ENCODE measurements around the gene SNRNP48. TPM values are rescaled to one million over a fixed set of nuclear protein-coding genes. Genes with fewer than 3 reads are reported as not detected.

Gene SNRNP48
- polyA plus RNA-seq, 1 of the 3 experiments (the other 2 are of a cell fraction) = 5.7 TPM

DNA sequence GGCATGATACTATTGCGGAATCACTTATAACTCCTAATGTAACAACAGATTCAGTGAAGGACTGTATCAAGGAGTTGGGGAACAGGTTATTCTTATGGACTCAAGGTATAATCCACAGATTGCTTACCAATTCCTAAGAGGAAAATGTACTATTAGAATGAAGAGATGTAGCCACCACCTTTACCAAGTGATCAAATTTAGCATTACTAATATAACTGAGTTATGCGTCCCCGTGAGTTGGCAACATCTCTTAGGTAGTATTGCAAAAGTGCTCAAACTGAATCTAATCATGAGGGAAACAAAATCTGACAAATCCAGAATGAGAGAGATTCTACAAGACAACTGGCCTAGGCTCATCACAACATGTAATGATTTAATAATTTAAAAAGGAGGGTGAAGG lies 777 bp upstream of the SNRNP48 start:
- H3F3A ChIP-seq (replicated peaks; ENCODE audit: insufficient read depth) = peaks cover 5% of the 10 kb centered on the region
- H3K9ac ChIP-seq = no peak overlapping the region
- peaks cover 34% of the 10 kb centered on the region for H3K79me2 ChIP-seq (ENCODE audit: insufficient read depth)
- H3K4me3 ChIP-seq (ENCODE audit: low read depth in 2 of 2, low read length in 1 of 2) = no peak overlapping the region
- DNase-seq = no peak
- H3K9me3 ChIP-seq = no peaks in the 10 kb centered on the region
- no peak overlapping the region for H3K27ac ChIP-seq (ENCODE audit: low read depth in 2 of 2, low read length in 1 of 2)
- peaks cover 3 to 10% of the 10 kb centered on the region in 2 experiments; a peak in 3 of 4 replicates for H3K4me1 ChIP-seq (ENCODE audit: control insufficient read depth in 1 of 2, insufficient read depth in 2 of 2, low read depth in 1 of 2, low read length in 1 of 2)
- H3K27me3 ChIP-seq (ENCODE audit: insufficient read depth) = no peaks in the 10 kb centered on the region; the same call in 1 of the 2 replicates
- H2AFZ ChIP-seq (ENCODE audit: low read depth) = peak overlapping the region; percentile 100
- ChIA-PET CTCF (interaction anchor here (1.0 to 1.9 kb wide), 2 partner anchors 314 to 346 kb away, joined by 3 to 6 read pairs; no protein-coding TSS in a partner anchor), POLR2A (no interaction called here)
- H3K4me2 ChIP-seq = 0 out of 2 replicates have a peak overlapping the region, but pooled peaks have one; percentile 95
- TF ChIP-seq, protein P1, sequence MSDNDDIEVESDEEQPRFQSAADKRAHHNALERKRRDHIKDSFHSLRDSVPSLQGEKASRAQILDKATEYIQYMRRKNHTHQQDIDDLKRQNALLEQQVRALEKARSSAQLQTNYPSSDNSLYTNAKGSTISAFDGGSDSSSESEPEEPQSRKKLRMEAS (IDR thresholded peaks at IDR 0.05; ENCODE audit: low read depth) = no peak
- no peak for TF ChIP-seq EP300 (IDR thresholded peaks at IDR 0.05; ENCODE audit: borderline replicate concordance in 1 of 2, low read depth in 1 of 2, low read length in 1 of 2)
- TF ChIP-seq SIN3A (IDR thresholded peaks at IDR 0.05; ENCODE audit: borderline replicate concordance, low read depth, low read length) = no peak
- TF ChIP-seq, protein P2, sequence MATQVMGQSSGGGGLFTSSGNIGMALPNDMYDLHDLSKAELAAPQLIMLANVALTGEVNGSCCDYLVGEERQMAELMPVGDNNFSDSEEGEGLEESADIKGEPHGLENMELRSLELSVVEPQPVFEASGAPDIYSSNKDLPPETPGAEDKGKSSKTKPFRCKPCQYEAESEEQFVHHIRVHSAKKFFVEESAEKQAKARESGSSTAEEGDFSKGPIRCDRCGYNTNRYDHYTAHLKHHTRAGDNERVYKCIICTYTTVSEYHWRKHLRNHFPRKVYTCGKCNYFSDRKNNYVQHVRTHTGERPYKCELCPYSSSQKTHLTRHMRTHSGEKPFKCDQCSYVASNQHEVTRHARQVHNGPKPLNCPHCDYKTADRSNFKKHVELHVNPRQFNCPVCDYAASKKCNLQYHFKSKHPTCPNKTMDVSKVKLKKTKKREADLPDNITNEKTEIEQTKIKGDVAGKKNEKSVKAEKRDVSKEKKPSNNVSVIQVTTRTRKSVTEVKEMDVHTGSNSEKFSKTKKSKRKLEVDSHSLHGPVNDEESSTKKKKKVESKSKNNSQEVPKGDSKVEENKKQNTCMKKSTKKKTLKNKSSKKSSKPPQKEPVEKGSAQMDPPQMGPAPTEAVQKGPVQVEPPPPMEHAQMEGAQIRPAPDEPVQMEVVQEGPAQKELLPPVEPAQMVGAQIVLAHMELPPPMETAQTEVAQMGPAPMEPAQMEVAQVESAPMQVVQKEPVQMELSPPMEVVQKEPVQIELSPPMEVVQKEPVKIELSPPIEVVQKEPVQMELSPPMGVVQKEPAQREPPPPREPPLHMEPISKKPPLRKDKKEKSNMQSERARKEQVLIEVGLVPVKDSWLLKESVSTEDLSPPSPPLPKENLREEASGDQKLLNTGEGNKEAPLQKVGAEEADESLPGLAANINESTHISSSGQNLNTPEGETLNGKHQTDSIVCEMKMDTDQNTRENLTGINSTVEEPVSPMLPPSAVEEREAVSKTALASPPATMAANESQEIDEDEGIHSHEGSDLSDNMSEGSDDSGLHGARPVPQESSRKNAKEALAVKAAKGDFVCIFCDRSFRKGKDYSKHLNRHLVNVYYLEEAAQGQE (IDR thresholded peaks at IDR 0.05; ENCODE audit: low read depth, low read length) = no peak
- no peak for TF ChIP-seq TEAD4 (IDR thresholded peaks at IDR 0.05; ENCODE audit: borderline replicate concordance, insufficient read depth)
- TF ChIP-seq RFX5 (IDR thresholded peaks at IDR 0.05; ENCODE audit: low read length) = no peak
- TF ChIP-seq TCF12 (IDR thresholded peaks at IDR 0.05) = no peak
- no peak for TF ChIP-seq FOXM1 (IDR thresholded peaks at IDR 0.05; ENCODE audit: low read depth)
- no peak for TF ChIP-seq FOXJ3 (CRISPR knock-in tag; IDR thresholded peaks at IDR 0.05)
- TF ChIP-seq, protein P3, sequence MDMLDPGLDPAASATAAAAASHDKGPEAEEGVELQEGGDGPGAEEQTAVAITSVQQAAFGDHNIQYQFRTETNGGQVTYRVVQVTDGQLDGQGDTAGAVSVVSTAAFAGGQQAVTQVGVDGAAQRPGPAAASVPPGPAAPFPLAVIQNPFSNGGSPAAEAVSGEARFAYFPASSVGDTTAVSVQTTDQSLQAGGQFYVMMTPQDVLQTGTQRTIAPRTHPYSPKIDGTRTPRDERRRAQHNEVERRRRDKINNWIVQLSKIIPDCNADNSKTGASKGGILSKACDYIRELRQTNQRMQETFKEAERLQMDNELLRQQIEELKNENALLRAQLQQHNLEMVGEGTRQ (IDR thresholded peaks at IDR 0.05; ENCODE audit: borderline replicate concordance, low read depth, low read length) = no peak
- WGBS (ENCODE audit: low lambda C conversion rate) = 95% methylated on average over 3 of the region's 3 CpGs
- peaks cover 8% of the 10 kb centered on the region in 2 experiments for H3K36me3 ChIP-seq (replicated peaks in 1 of 2; ENCODE audit: control insufficient read depth in 1 of 2, insufficient read depth in 2 of 2, low read length in 1 of 2)
- no peaks in the 10 kb centered on the region for H3K9me2 ChIP-seq
- peaks cover 28% of the 10 kb centered on the region for H4K20me1 ChIP-seq (ENCODE audit: insufficient read depth)

DNA sequence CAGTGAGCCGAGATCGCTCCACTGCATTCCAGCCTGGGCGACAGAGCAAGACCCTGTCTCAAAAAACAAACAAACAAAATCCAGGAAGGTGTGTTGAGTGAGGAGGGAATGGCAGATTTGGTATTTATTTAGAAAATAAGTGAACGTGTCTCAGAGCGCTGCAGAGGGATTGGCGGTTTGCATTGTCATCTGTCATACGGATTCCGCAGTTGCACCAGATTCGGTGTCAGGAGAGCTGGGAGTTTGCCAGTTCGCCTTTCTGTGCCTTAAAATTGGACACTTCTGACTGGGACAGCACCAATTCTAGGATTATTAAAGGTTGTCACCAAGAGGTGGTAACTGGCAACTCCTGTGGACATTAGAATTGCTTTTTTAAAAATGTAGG lies 912 bp downstream of the SNRNP48 start:
- Histone ChIP-seq H3K27me3 (ENCODE audit: insufficient read depth) (no peaks in the 10 kb centered on the region), H3K27ac (ENCODE audit: low read depth in 2 of 2, low read length in 1 of 2) (no peak overlapping the region), H3K4me3 (ENCODE audit: low read depth in 2 of 2, low read length in 1 of 2) (peak overlapping the region; percentile 82 to 93), H3K36me3 (replicated peaks in 1 of 2; ENCODE audit: control insufficient read depth in 1 of 2, insufficient read depth in 2 of 2, low read length in 1 of 2) (peaks cover 24% of the 10 kb centered on the region in 2 experiments), H3K9me3 (no peaks in the 10 kb centered on the region), H3K79me2 (ENCODE audit: insufficient read depth) (peaks cover 34% of the 10 kb centered on the region), H3K9me2 (no peaks in the 10 kb centered on the region), H3K4me2 (peak overlapping the region; percentile 95), H3K9ac (peak overlapping the region; percentile 72), H3K4me1 (ENCODE audit: control insufficient read depth in 1 of 2, insufficient read depth in 2 of 2, low read depth in 1 of 2, low read length in 1 of 2) (peaks cover 3 to 10% of the 10 kb centered on the region in 2 experiments; a peak in 3 of 4 replicates), H4K20me1 (ENCODE audit: insufficient read depth) (peaks cover 28% of the 10 kb centered on the region), H3F3A (replicated peaks; ENCODE audit: insufficient read depth) (peaks cover 7% of the 10 kb centered on the region), H2AFZ (ENCODE audit: low read depth) (0 out of 2 replicates have a peak overlapping the region, but pooled peaks have one; percentile 100)
- WGBS (ENCODE audit: low lambda C conversion rate) = 20% methylated on average over 10 of the region's 10 CpGs
- POLR2A ChIA-PET = no interaction called here
- peak; percentile 18 for DNase-seq
- TF ChIP-seq, protein P4, sequence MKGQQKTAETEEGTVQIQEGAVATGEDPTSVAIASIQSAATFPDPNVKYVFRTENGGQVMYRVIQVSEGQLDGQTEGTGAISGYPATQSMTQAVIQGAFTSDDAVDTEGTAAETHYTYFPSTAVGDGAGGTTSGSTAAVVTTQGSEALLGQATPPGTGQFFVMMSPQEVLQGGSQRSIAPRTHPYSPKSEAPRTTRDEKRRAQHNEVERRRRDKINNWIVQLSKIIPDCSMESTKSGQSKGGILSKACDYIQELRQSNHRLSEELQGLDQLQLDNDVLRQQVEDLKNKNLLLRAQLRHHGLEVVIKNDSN (IDR thresholded peaks at IDR 0.05; ENCODE audit: borderline replicate concordance, low read depth) = no peak
- TF ChIP-seq EP300 (IDR thresholded peaks at IDR 0.05; ENCODE audit: borderline replicate concordance in 1 of 2, low read depth in 1 of 2, low read length in 1 of 2) = no peak
- CTCF ChIA-PET = interaction anchor here (1.2 to 1.5 kb wide), 2 partner anchors 17 kb away, joined by 3 read pairs; no protein-coding TSS in a partner anchor

Measured in SK-N-SH (cell line).